Stimulated activated CD8-positive, alpha-beta memory T cell treated with anti-CD3 and anti-CD28 coated beads, Interleukin-4, amount 100 ng/mL, for 1 hour (primary cell): ENCODE results near the gene FSHB.
"Not testable (repeated sequence)": the region's sequence is repeated elsewhere in the genome, so short reads cannot be mapped to it uniquely, and the experiment has no call there.

Experiments
- DNase-seq, 2 donors: peaks; one replicate each; pipeline ENCODE4 v3.0.0-alpha.2; 2020; ENCODE audit warnings: low read depth in 2 of 2, low spot score in 1 of 2

FSHB gene

DNA sequence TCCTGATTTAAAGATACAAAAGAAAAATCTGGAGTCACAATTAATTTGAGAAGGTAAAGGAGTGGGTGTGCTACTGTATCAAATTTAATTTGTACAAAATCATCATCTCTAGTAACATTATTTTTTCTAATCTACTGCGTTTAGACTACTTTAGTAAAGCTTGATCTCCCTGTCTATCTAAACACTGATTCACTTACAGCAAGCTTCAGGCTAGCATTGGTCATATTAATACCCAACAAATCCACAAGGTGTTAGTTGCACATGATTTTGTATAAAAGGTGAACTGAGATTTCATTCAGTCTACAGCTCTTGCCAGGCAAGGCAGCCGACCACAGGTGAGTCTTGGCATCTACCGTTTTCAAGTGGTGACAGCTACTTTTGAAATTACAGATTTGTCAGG is at the start of gene FSHB:
FSHB (plus strand) TSS at position 301 of the 400 bp plus-strand sequence. CDS start 889 bp downstream, outside the sequence.
- no peak for DNase-seq

DNA sequence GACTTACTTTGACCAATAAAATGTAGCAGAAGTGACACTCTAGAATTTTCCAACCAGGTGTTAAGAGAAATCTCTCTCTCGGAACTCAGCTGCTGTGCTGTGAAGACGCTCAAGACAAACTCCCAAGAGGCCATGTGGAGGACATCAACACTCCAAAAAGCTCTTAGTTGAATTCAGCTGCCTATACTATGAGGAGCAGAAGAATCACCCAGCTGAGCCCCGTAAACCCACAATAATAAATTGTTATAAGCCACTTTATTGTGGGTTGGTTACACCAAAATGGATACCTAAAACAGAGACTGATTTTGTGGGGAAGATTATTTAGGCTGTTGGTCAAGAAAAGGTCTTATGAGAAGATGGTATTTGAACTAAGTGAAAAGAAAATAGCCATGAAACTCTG is 44.1 kb upstream of the FSHB start:
- DNase-seq = no peak

DNA sequence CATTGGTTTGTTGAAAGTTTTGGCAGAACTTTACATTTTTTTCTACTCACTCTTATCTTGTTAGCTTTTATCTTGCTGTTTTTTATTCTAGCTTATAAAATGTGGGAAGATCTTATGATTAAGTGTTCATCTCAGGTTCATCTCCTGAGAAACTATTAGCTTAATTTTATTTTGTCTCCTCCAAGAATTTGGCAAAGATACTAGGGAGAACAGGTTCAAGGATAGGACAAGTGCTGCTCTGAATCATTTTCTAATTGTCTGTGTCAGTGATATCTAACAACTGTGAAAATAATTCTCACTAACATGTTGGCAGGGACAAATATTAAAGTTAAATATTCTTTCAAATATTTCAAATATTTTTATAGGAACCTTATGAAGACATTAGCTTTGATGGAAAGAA is 38.2 kb upstream of the FSHB start:
- DNase-seq = no peak

DNA sequence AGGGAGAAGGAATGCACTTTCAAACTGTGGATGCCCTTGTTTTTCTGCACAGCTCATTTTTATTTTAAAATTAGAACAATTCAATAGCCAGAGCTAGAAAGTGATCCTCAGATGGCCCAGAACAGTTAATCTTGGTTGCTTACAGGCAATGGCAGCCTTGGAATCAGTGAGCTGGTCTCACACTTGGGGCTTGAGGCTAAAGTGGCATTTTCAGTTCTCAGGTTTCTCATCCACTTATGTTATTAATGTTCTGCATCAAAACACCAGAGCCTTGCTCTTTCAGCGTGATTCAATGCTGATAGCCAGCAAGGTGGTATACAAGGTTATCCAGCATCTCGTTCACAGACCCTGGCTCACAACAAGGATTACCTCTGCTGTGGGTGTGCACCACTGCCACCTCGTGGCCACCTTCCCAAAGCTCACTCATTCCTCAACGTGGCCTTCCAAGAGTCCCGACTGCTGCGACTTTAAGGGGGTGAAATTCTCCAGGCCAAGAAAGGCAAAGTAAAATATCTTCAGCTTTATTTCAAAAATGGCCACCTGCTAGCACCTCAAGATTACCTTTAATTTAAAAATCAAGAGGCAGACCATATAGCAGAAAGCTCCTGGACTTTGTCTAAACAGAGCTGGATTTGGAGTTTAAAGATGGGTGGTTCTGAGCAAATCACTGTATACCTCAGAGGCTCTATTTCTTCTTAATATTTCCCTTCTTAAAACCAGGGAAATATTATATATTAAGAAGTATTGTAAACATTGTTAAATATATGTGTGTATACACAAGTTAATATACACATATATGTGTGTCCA is 34.2 kb upstream of the FSHB start:
- no peak for DNase-seq

DNA sequence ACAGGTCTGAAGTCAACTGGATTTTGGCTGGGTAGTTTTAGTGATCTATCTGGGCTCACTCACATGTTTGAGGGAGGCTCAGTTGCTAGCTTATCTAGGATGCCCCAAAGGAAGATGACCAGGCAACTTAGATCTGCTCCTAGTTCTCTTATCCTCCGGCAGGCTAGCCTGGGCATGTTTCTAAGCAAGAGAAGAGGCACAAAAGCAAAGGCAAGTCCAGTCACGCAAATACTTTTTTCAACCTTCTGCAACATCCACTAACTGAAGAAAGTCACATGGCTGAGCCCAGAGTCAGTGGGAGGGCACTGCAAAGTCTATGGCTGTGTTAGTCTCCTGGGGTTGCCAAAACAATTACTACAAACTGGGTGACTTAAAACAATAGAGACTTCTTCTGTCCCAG is 32.9 kb upstream of the FSHB start:
- DNase-seq = no peak

DNA sequence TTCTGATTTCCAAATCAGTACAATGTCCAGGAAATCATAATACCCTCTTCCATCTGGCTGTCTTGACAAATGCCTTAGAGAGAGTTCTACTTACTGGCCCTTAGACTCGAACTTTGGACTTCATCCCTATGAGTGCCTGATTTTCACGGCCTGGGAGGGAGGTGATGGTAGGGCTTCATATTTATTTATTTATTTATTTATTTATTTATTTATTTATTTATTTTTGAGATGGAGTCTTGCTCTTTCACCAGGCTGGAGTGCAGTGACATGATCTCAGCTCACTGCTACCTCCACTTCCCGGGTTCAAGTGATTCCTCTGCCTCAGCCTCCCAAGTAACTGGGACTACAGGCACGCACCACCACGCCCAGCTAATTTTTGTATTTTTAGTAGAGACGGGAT is 27.8 kb upstream of the FSHB start:
- not testable (repeated sequence) for DNase-seq

DNA sequence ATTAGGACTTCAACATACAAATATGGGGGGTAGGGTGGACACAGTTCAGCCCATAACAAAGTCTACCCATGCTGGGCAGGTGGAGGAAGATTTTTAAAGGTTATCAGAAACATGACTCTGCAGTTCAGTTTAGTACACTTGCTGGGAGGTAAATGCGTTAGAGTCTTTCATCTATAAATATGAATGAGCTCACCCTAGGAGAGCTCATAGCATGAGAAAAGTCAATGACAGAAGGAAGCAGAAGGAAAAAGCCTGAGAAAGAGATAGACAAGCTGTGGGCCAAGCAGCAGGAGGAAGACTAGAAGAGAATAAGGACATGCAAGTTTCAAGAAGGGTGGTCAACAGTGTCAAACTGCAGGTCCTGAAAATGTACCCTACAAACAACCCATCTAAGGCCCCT is 27.0 kb upstream of the FSHB start:
- no peak for DNase-seq

DNA sequence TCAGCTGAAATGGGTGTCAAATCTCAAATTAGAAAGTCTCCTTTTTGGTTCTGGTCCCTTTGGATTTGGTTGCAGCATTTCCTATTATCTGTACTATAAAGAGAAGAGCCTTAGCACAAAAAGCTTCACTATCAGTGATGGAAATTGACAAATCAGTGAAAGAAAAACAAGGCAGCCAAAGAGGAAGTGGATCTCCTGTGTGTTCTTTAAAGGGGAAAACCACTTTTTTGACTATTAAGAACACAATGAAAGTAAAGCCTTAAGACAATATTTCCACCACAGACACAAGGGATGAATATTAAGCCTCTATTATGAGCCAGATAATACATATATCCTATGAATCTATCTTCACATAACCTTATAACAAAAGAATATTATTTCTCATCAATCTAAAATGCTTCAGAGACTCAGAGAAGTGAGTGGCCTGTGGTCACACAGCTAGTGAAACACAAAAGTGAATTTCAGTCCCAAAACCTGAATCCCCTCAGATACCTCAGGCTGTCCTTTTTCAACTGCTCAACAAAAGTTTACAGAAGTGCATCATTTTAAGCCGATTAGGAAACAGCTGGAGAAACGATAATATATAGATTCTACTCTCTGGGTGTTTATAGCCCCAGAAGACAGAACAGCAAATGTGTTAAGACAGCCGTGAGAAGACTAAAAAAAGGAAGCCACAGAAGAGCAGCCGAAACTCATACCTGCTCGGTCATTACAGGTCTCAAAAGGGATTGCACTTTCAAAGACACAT is 24.4 kb upstream of the FSHB start:
- DNase-seq = no peak

DNA sequence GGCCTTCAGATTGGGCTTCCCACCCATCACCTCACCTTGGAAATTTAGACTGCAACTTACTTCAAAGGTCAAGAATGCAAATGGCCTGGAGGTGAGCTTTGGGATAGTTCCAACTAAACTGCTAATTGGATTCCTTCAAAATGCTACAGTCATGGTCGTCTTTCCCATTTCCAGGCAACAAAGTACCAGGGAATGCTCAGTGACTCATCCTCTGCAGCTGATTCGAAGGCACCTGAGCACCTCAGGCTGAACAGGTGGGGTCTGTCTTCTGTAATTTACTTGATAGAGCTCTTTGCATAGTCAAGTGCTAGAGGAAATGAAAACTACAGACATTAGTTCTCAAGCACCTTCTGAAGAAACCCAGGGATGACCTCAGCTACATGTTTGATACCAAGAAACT is 20.5 kb upstream of the FSHB start:
- no peak for DNase-seq

DNA sequence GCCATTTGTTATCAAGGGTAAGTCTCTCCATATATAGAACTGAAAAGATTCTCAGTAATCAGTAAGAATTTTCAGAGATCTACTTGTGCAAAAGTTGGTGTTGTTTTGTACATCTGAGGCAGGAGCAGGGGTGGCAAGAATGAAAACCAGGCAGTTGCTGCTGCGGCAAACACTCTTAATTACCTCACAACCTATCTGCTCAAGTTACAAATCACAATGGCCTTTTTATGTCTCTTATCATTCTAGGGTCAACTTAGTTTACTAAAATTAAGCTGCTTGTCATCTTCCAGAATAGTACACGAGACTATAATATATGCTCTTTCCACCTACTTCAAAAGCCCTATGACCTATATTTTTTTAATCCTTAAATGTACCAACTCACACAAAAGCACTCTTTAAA is 14.3 kb upstream of the FSHB start:
- DNase-seq = no peak

DNA sequence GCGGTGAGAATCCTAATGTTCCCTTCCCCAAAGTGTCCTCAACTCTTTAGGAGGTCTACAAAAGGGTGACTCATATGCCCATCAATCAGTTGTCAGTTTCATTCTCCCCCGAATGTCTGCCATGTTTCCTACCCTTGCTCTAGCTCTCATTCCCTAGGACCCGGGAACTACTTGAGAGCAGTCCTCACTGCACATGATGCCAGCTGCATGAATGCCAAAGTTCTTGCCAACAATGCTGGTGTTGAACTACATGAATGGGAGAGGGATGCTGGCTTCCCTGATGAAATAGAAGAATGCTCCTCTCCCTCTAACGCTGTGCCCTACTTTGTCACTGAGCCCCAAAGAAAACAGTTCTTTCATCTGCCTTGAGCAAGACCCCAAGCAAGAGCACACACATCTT is 12.5 kb upstream of the FSHB start:
- no peak for DNase-seq

DNA sequence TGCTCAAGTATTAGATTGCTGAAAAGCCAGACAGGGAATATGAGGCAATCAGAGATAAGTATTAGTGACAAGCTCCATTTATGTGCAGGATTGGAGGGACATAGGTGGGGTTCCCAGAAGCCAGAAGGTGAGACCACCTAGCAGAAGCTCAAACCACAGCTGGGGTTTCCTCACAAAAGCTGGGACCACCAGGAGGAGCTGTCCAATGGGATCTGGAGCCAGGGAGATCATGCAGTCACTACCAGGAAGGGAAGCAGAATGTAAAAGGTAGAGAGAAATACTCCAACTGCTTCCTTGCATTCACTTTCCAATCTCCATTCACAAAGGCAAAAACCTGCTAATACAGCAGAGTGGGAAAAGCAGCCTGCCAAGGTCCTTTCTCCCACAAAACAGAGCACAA is 5.2 kb upstream of the FSHB start:
- DNase-seq = no peak

DNA sequence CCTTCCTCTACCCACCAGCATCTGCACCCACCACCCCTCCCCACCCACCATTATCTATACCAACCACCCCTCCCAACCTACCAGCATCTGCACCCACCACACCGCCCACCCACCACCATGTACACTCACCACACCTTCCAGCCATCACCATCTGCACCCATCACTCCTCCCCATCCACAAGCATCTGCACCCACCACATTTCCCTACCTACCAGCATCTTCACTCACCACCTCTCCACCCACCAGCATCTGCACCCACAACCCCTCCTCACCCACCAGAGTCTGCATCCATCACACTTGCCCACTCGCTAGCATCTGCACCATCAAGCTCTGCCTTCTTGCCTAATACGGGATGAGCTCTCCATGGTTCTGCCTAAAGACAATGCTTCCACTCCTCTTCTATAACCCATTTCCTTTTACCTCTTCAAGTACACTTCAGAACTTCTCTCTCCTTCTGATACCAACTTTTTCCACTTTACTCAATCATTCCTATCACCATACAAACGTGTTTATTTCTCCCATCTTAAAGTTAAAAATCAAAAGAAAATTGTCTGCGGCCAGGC is 2.4 kb upstream of the FSHB start:
- no peak for DNase-seq

DNA sequence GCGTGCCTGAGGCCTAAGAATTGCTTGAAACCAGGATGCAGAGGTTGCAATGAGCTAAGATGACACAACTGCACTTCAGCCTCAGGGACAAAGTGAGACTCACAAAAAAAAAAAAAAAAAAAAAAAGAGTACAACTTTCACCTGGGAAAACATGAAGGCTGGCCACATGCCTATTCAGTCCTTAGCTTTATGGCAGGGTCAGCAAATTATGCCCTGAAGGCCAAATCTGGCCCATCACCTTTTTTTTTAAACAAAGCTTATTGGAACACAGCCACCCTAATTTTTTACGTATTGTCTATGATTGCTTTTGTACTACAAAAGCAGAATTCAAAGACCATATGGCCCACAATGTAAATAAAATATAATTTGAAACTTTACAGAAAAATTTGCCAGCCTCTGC is 8.2 kb downstream of the FSHB start:
- no peak for DNase-seq

DNA sequence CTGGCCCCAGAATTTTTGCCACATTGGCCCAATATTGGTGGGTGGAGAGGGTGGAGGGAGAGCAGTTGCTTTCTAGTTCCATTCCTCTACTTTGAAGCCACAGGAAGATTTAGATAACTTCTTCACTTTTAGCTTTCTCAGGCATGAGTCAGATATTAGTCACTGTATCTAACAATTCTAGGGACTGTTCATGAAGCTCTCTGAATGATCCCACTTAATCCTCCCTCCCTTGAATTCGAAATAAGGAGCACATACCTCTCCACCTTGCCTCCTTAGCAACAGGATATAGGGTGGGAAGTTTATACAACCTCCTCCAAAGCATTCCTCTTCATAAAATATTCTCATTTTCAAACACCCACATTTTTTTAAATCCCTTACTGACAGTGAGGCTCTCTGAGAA is 13.5 kb downstream of the FSHB start:
- no peak for DNase-seq

DNA sequence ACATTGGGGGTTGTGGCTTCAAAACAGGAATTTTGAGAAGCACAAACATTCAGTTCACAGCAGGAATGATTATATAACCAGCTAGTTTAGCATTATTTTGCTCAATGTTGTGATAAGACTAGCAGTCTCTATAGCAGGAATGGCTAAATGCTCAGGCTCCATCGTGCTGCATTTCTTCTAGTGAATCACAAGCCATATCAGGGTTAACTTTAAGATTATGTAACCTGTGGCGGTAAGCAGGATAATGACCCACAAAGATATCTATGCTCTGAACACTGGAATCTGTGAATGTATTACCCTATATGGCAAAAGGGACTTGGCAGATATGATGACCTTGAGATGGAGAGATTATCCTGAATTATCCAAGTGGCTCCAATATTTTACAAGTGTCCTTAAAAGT is 14.8 kb downstream of the FSHB start:
- DNase-seq = no peak

DNA sequence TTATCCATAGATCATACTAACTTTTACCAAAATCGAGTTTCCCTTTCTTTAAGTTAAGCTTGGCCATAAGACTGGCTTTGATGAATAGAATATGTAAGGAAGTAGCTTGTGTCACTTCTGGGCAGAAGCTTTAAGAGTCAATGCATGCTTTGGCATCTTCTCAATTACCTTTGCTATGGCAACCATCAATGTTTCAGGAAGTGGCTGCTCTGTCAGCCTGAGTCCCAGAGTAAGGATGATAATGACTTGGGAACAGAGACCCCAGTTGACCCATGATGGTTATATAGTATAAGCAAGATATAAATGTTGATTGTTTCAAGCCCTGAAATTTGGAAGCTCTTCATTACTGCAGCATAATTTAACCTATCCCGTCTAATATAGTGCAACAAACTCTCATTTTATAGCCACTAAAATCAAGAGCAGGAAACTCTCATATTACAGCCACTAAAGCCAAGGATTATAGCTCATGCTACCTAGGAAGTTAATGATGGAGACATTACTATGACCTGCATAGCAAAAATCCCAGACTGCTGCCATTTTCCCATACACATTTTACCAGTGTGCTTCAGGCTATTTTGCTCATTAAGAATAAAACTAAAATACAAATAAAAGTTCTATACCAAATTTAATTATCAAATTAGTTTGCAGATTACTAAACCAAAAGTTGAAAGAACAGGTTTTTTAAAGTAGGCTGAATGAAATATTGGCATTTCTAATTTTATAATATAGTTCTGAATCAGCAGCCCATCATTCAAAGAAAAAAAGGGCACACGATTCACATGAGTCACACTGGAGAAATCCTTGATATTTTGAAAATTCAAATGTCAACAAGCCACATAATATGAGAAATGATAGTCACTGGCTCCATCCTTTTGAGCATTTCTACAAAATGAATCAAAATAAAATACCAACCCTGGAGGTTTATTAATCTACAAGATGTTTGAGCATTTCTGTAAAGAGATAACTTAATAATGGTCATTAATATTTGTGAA is 23.8 kb downstream of the FSHB start:
- DNase-seq = no peak

DNA sequence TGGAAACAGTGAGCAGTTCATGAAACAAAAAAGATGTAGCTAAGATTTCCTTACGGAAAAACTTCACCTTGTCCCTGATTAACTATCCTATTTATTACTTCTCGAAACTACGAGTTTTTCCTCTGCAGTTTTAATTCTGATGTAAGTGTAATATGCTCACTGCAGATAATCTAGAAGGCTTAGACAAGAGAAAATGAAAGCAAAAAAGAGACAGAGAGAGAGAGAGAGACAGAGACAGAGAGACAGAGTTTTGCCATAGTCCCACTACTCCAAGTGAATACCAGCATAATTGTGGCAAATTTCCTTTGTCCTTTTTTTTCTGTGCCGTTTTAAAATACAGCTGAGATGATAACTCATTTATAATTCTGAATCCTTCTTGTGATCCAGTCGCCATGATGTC is 24.8 kb downstream of the FSHB start:
- no peak for DNase-seq

DNA sequence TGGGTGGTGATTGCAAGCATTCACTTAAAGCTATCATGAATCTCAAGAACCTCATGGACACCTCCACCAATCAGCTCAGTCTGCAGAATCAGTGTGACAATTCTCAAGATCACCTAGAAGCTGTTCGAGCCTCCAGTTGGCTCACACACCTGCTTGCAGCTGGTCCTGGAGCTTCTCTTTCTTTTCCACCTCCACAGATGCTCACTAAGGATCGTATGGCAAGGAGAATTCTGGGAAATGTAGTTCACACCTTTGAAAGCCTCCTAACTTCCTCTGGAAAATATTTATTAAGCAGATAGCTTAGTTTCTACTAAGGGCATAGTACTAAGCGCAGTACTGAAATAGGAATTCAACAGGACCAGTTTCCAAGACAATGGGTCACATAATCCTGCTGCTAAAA is 26.2 kb downstream of the FSHB start:
- DNase-seq = no peak

DNA sequence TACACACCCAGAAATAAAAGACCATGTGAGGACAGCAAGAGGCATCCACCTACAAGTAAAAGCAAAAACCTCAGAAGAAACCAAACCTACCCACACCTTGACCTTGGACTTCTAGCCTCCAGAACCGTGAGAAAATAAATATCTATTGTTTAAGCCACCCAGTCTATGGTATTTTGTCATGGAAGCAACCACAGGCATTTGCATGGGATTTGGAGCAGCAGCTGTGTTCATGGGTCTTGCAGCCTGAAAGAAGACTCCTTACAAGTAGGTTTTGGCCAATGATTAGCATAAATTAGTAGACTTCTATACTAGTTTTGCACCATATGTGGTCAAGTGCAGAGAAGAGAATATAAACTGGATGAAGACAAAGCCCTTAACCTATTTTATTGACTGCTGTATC is 27.9 kb downstream of the FSHB start:
- DNase-seq = no peak

DNA sequence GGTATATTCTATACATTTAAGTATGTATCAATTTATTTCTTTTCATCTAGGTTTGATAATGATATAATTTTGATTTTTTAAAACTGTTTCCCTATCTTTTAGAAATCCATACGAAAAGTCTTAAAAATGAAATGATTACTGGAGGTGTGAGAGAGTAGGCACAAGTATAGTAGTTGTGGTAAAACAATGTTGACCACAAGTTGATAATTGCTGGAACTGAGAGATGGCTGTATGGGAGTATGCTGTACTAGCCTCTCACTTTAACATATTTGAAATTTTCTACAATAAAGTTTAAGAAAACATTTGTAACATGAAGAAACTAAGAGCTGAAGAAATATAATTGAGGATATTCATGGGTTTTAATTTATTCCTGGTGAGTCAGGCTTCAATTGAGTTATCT is 30.0 kb downstream of the FSHB start:
- no peak for DNase-seq
